Esophagus squamous epithelium (tissue), 4 donors: ENCODE results near the gene SLC6A3.
"Not testable (repeated sequence)": the region's sequence is repeated elsewhere in the genome, so short reads cannot be mapped to it uniquely, and the experiment has no call there.

Source experiments
- POLR2A ChIP-seq, 4 donors: fragments of 450-650 bp; IDR thresholded peaks; one replicate each; pipeline ENCODE4 v1.6.1; 2017; ENCODE audit warnings: antibody characterized with exemption in 4 of 4, mild to moderate bottlenecking in 4 of 4, moderate library complexity in 3 of 4
- TF ChIP-seq, protein P1 (sequence below), 6 experiments: fragments of 450-650 bp in 4 of 6; fragments of 200-600 bp in 2 of 6; sonication (generic) in 2 of 6; IDR thresholded peaks; one replicate each; pipeline ENCODE4 v1.5.1; 2016 to 2019; ENCODE audit warnings: antibody characterized with exemption in 6 of 6, mild to moderate bottlenecking in 4 of 6, moderate library complexity in 4 of 6

DNA sequence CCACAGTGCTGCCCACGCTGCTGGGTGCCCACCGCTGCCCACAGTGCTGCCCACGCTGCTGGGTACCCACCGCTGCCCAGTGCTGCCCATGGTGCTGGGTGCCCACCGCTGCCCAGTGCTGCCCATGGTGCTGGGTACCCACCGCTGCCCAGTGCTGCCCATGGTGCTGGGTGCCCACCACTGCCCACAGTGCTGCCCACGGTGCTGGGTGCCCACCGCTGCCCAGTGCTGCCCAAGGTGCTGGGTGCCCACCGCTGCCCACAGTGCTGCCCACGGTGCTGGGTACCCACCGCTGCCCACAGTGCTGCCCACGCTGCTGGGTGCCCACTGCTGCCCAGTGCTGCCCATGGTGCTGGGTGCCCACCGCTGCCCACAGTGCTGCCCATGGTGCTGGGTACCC, 22.7 kb downstream of the SLC6A3 start:
- TF ChIP-seq, protein P1, sequence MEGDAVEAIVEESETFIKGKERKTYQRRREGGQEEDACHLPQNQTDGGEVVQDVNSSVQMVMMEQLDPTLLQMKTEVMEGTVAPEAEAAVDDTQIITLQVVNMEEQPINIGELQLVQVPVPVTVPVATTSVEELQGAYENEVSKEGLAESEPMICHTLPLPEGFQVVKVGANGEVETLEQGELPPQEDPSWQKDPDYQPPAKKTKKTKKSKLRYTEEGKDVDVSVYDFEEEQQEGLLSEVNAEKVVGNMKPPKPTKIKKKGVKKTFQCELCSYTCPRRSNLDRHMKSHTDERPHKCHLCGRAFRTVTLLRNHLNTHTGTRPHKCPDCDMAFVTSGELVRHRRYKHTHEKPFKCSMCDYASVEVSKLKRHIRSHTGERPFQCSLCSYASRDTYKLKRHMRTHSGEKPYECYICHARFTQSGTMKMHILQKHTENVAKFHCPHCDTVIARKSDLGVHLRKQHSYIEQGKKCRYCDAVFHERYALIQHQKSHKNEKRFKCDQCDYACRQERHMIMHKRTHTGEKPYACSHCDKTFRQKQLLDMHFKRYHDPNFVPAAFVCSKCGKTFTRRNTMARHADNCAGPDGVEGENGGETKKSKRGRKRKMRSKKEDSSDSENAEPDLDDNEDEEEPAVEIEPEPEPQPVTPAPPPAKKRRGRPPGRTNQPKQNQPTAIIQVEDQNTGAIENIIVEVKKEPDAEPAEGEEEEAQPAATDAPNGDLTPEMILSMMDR (IDR thresholded peaks at IDR 0.05) = not testable (repeated sequence)
- not testable (repeated sequence) for TF ChIP-seq POLR2A (IDR thresholded peaks at IDR 0.05)
